HPDE6-E6E7 (cell line): ENCODE data around the gene ADD3.

Experiments used
- DNase-seq: peaks from one replicate; pipeline ENCODE4 v3.0.0; 2011; ENCODE audit warnings: missing footprints; ENCODE audit errors: extremely low spot score

Gene ADD3

GRCh38 chr10:110181911-110182310, 174.1 kb downstream of the ADD3 start:
- no peak for DNase-seq

DNA sequence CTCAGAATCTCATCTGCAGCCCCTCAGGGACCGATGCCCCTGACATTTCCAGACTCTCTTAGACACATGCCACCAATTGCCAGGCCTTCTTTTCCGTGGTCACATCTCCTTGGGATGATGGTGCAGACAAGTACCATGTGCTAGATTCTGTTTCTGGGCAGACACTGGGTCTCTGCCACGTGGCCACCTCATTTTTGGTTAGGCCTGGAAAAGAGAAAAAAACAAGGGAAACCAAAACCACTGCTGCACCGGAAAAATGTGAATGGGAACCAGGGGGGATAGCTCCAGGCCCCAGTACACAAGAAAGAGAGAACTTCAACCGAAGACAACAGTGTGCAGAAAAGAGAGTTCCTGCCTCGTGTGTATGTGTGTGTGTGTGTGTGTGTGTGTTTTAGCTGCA, 176.6 kb downstream of the ADD3 start:
- no peak for DNase-seq
